Erythroblast (primary cell): ENCODE data around the gene ITGA5.

Experiments used
- GATA1 ChIP-seq: IDR thresholded peaks from 2 replicates; pipeline ENCODE4 v1.6.1; 2011; ENCODE audit warnings: low read depth, mild to moderate bottlenecking, control low read depth, low read length, moderate library complexity
- POLR2A ChIP-seq: IDR thresholded peaks from 2 replicates; pipeline ENCODE4 v1.6.1; 2011; ENCODE audit warnings: mild to moderate bottlenecking, low read length

- no peak for TF ChIP-seq POLR2A
- no peak for TF ChIP-seq GATA1
These were observed 32.0 kb downstream of the ITGA5 start for GRCh38 chr12:54387114-54387467.
